NOMO-1 treated with DMSO at 0.1 percent for 48 hours (cell line): ENCODE measurements around the gene CACTIN.

Experiments used
- DNase-seq: peaks from one replicate; lab custom pipeline; 2025; ENCODE audit not compliant: unreplicated experiment; lab: John Stamatoyannopoulos, UW

Gene CACTIN

GRCh38 chr19:3646336-3647092 is 19.9 kb upstream of the CACTIN start:
- DNase-seq = no peak

GRCh38 chr19:3645726-3646125 is 19.1 kb upstream of the CACTIN start:
- DNase-seq = no peak

GRCh38 chr19:3645067-3645396 is 18.4 kb upstream of the CACTIN start:
- no peak for DNase-seq

GRCh38 chr19:3644351-3645066 is 17.9 kb upstream of the CACTIN start:
- no peak for DNase-seq

- DNase-seq = no peak
These were observed 17.2 kb upstream of the CACTIN start for GRCh38 chr19:3643674-3644313.

- DNase-seq = no peak
These were observed 16.5 kb upstream of the CACTIN start for GRCh38 chr19:3642987-3643673.

- no peak for DNase-seq
These were observed 15.7 kb upstream of the CACTIN start for GRCh38 chr19:3642296-3642695.

- no peak for DNase-seq
These were observed 15.1 kb upstream of the CACTIN start for GRCh38 chr19:3641515-3642269.

GRCh38 chr19:3639479-3639878 is 12.9 kb upstream of the CACTIN start:
- DNase-seq = no peak

GRCh38 chr19:3638208-3639193 is 11.9 kb upstream of the CACTIN start:
- DNase-seq = no peak

- no peak for DNase-seq
These were observed 11.0 kb upstream of the CACTIN start for GRCh38 chr19:3637621-3638020.

GRCh38 chr19:3636962-3637361 is 10.4 kb upstream of the CACTIN start:
- no peak for DNase-seq

- DNase-seq = no peak
These were observed 9.9 kb upstream of the CACTIN start for GRCh38 chr19:3636506-3636905.

GRCh38 chr19:3634496-3635045 is 8.0 kb upstream of the CACTIN start:
- DNase-seq = no peak

- DNase-seq = no peak
These were observed 7.0 kb upstream of the CACTIN start for GRCh38 chr19:3633559-3633988.

- DNase-seq = no peak
These were observed 6.4 kb upstream of the CACTIN start for GRCh38 chr19:3632739-3633558.

GRCh38 chr19:3632098-3632497 is 5.5 kb upstream of the CACTIN start:
- DNase-seq = no peak

GRCh38 chr19:3631053-3631861 is 4.7 kb upstream of the CACTIN start:
- DNase-seq = no peak
